Endothelial cell (in vitro differentiated cells): ENCODE measurements around the gene CENPV. TPM values are rescaled to one million over a fixed set of nuclear protein-coding genes. Genes with fewer than 3 reads are reported as not detected.

Source experiments
- DNase-seq: peaks from one replicate; pipeline ENCODE4 v3.0.0; 2021; ENCODE audit warnings: low spot score
- H3K27ac Mint-ChIP-seq: one replicate; pipeline ENCODE4 v1.8.0; 2021; ENCODE audit warnings: mixed read lengths, inconsistent platforms; ENCODE audit not compliant: unreplicated experiment
- H3K27me3 Mint-ChIP-seq: one replicate; pipeline ENCODE4 v1.8.0; 2021; ENCODE audit warnings: mild to moderate bottlenecking, moderate library complexity, mixed read lengths, inconsistent platforms; ENCODE audit not compliant: unreplicated experiment
- H3K36me3 Mint-ChIP-seq: one replicate; pipeline ENCODE4 v1.8.0; 2021; ENCODE audit warnings: mild to moderate bottlenecking, low read depth, mixed read lengths, inconsistent platforms; ENCODE audit not compliant: unreplicated experiment
- H3K4me1 Mint-ChIP-seq: one replicate; pipeline ENCODE4 v1.8.0; 2021; ENCODE audit warnings: mild to moderate bottlenecking, mixed read lengths, inconsistent platforms; ENCODE audit not compliant: unreplicated experiment
- H3K4me3 Mint-ChIP-seq: one replicate; pipeline ENCODE4 v1.8.0; 2021; ENCODE audit warnings: mild to moderate bottlenecking, mixed read lengths, inconsistent platforms; ENCODE audit not compliant: unreplicated experiment
- H3K9me3 Mint-ChIP-seq: one replicate; pipeline ENCODE4 v1.8.0; 2021; ENCODE audit warnings: mixed read lengths, inconsistent platforms; ENCODE audit not compliant: unreplicated experiment
- total RNA-seq: library from RNA; stranded (reverse); fragmentation: NEBNext Ultra II Directional; extraction: Animal tissue kit (Norgen Biotek cat#: 25700); gene quantifications from one replicate; pipeline ENCODE4 v1.2.1, GENCODE V29; 2021; ENCODE audit not compliant: unreplicated experiment
- TF ChIP-seq, protein P1 (sequence below): fragments of 200-600 bp; sonication (generic); IDR thresholded peaks from one replicate; pipeline ENCODE4 v1.5.0; 2021; ENCODE audit warnings: antibody characterized with exemption; ENCODE audit not compliant: unreplicated experiment

The CENPV gene
- total RNA-seq, 1 donor from 2014 or later: 11.4 TPM

GRCh38 chr17:16325964-16326363, 27.3 kb downstream of the CENPV start:
- DNase-seq: no peak
- Mint-ChIP-seq H3K27me3 (no peaks in the 10 kb centered on the region), H3K36me3 (peaks cover 6% of the 10 kb centered on the region), H3K4me3 (no peak overlapping the region), H3K27ac (no peak overlapping the region), H3K4me1 (no peaks in the 10 kb centered on the region), H3K9me3 (no peaks in the 10 kb centered on the region)
- TF ChIP-seq, protein P1, sequence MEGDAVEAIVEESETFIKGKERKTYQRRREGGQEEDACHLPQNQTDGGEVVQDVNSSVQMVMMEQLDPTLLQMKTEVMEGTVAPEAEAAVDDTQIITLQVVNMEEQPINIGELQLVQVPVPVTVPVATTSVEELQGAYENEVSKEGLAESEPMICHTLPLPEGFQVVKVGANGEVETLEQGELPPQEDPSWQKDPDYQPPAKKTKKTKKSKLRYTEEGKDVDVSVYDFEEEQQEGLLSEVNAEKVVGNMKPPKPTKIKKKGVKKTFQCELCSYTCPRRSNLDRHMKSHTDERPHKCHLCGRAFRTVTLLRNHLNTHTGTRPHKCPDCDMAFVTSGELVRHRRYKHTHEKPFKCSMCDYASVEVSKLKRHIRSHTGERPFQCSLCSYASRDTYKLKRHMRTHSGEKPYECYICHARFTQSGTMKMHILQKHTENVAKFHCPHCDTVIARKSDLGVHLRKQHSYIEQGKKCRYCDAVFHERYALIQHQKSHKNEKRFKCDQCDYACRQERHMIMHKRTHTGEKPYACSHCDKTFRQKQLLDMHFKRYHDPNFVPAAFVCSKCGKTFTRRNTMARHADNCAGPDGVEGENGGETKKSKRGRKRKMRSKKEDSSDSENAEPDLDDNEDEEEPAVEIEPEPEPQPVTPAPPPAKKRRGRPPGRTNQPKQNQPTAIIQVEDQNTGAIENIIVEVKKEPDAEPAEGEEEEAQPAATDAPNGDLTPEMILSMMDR: no peak

- Mint-ChIP-seq H3K27me3 (no peaks in the 10 kb centered on the region), H3K9me3 (no peaks in the 10 kb centered on the region), H3K4me3 (no peak overlapping the region), H3K36me3 (peaks cover 6% of the 10 kb centered on the region), H3K4me1 (no peaks in the 10 kb centered on the region), H3K27ac (no peak overlapping the region)
- TF ChIP-seq, protein P1: no peak
- DNase-seq: no peak
These were observed 30.6 kb downstream of the CENPV start for GRCh38 chr17:16322636-16323035.

DNA sequence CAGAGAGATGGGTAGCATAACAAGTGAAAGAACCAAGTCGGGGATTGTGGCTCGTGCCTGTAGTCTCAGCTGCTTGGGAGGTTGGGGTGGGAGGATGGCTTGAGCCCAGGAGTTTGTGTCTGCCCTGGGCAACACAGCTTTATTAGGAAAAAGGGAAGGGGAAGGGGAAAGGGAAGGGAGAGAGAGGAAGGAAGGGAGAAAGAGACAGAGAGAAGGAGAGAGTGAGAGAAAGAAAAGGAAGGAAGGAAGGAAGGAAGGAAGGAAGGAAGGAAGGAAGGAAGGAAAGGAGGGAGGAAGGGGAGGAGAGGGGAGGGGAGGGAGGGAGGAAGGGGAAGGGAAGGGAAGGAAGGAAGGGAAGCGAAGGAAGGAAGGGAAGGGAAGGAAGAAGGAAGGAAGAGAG, 33.3 kb downstream of the CENPV start:
- DNase-seq: no peak
- no peak overlapping the region for H3K27ac Mint-ChIP-seq
- H3K4me3 Mint-ChIP-seq: no peak overlapping the region

DNA sequence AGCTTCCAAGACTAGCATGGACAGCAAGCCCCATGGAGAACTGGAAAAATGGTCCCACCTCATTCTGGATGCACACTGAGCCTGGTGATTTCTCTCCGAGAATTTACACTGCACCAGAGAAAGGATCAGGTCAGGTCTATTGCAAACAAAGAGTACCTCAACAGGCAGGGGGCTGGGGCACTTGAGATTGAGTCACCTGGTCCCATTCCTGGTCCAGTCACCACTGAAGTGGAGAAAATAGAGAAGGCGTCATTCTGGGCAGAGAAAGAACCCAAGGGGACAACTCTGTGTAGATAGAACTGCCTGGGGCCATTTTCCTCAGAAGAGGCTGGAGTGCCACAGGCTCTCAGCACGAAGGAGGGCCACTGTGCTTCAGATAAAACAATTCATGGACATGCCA, 38.4 kb downstream of the CENPV start:
- Mint-ChIP-seq H3K9me3 (no peaks in the 10 kb centered on the region), H3K36me3 (peaks cover 20% of the 10 kb centered on the region), H3K4me1 (no peaks in the 10 kb centered on the region), H3K4me3 (peak overlapping the region; percentile 31), H3K27ac (no peak overlapping the region), H3K27me3 (peaks cover 3% of the 10 kb centered on the region)
- DNase-seq: no peak
- TF ChIP-seq, protein P1: no peak

More for the DNA sequence above, 33.3 kb downstream of the CENPV start:
- peaks cover 1% of the 10 kb centered on the region for H3K27me3 Mint-ChIP-seq
- no peaks in the 10 kb centered on the region for H3K36me3 Mint-ChIP-seq
- no peaks in the 10 kb centered on the region for H3K4me1 Mint-ChIP-seq
- H3K9me3 Mint-ChIP-seq: no peaks in the 10 kb centered on the region
- TF ChIP-seq, protein P1: no peak

- Mint-ChIP-seq H3K27ac (no peak overlapping the region), H3K4me1 (no peaks in the 10 kb centered on the region), H3K27me3 (peaks cover 3% of the 10 kb centered on the region), H3K9me3 (no peaks in the 10 kb centered on the region), H3K36me3 (peaks cover 20% of the 10 kb centered on the region), H3K4me3 (no peak overlapping the region)
- no peak for DNase-seq
- TF ChIP-seq, protein P1: no peak
These were observed 39.1 kb downstream of the CENPV start for GRCh38 chr17:16314189-16314588.
